Astrocyte (in vitro differentiated cells and primary cell): ENCODE measurements around the gene MAP3K3.

Experiments used
- EZH2 ChIP-seq: IDR thresholded peaks from 2 replicates; pipeline ENCODE4 v1.6.1; 2012; ENCODE audit warnings: mild to moderate bottlenecking, low read length, inconsistent platforms; ENCODE audit not compliant: insufficient read depth
- TF ChIP-seq, protein P1 (sequence below): IDR thresholded peaks from 2 replicates; pipeline ENCODE4 v1.5.1; 2011; ENCODE audit warnings: low read depth, mild to moderate bottlenecking, inconsistent platforms, low read length, moderate library complexity; ENCODE audit not compliant: insufficient read depth

DNA sequence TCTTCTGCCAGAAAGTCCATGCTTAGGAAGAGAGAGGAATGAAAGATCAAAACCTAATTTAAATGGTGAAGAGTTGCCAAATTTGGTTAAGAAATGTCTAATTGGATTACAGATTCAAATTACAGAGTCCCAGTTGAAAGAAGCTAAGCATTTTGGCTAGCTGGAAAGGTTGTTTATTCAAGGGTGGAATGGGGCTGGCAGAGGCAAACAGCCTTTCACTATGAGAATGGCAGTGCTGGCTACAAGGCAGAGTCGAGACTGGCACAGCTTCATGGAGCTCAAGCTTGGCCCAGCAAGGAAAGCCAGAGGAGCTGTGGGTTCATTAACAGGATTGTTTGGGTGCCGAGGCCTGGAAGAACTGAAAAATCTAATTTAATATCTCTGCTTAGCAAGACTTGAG, 13.6 kb downstream of the MAP3K3 start:
- TF ChIP-seq, protein P1, sequence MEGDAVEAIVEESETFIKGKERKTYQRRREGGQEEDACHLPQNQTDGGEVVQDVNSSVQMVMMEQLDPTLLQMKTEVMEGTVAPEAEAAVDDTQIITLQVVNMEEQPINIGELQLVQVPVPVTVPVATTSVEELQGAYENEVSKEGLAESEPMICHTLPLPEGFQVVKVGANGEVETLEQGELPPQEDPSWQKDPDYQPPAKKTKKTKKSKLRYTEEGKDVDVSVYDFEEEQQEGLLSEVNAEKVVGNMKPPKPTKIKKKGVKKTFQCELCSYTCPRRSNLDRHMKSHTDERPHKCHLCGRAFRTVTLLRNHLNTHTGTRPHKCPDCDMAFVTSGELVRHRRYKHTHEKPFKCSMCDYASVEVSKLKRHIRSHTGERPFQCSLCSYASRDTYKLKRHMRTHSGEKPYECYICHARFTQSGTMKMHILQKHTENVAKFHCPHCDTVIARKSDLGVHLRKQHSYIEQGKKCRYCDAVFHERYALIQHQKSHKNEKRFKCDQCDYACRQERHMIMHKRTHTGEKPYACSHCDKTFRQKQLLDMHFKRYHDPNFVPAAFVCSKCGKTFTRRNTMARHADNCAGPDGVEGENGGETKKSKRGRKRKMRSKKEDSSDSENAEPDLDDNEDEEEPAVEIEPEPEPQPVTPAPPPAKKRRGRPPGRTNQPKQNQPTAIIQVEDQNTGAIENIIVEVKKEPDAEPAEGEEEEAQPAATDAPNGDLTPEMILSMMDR: no peak
- no peak for TF ChIP-seq EZH2
